Activated T-cell treated with anti-CD3 and anti-CD28 coated beads, Interleukin-2, amount 50 U/mL, for 4 hours (primary cell): ENCODE results near the gene RIN3. TPM values are rescaled to one million over a fixed set of nuclear protein-coding genes. Genes with fewer than 3 reads are reported as not detected.

ENCODE experiments used
- ATAC-seq, 2 donors: fragments of 200-7000 bp; cut with Tn5 transposase; one replicate each; pipeline ENCODE4 v1.10.0; 2021
- DNase-seq: peaks from one replicate; pipeline ENCODE4 v3.0.0-alpha.2; 2020
- H3K27me3 Mint-ChIP-seq: one replicate; pipeline ENCODE4 v1.8.0; 2021; ENCODE audit warnings: low read depth, mixed read lengths
- H3K36me3 Mint-ChIP-seq: one replicate; pipeline ENCODE4 v1.8.0; 2022; ENCODE audit warnings: mixed read lengths; ENCODE audit not compliant: insufficient read depth
- H3K4me1 Mint-ChIP-seq: one replicate; pipeline ENCODE4 v1.8.0; 2021; ENCODE audit warnings: low read depth, mixed read lengths
- H3K4me3 Mint-ChIP-seq: one replicate; pipeline ENCODE4 v1.8.0; 2021; ENCODE audit warnings: mild to moderate bottlenecking, moderate library complexity, mixed read lengths
- H3K9me3 Mint-ChIP-seq: one replicate; pipeline ENCODE4 v1.8.0; 2021; ENCODE audit warnings: mixed read lengths
- total RNA-seq, 3 donors: library from RNA; stranded (reverse); gene quantifications; one replicate each; pipeline ENCODE4 v1.2.1, GENCODE V29; 2021

Gene RIN3
- total RNA-seq, 3 donors from 2014 or later, result 14.2 to 24.3 (median 18.5) TPM

DNA sequence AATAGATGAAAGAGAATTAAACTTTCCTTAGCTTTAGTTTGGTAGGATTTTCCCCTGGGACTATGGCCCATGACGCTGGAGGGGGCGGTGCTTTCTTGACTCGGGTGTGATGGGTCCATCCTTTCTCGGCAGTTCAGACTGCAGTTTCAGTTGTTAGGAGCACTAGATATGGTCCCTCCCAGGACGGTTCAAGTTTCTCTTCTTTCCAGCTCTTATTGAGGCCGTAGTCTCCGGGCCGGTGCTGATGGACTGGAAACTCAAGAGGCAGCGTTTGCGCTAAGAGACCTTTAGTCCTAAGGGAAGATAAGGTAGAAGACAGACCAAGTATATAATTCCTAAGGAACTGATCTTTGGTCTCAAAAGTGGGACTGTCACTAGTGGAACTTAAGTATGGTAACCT is 111.2 kb downstream of the RIN3 start:
- no peak for DNase-seq
- no peak overlapping the region for H3K4me3 Mint-ChIP-seq
- H3K9me3 Mint-ChIP-seq, result peaks cover 33% of the 10 kb centered on the region
- H3K4me1 Mint-ChIP-seq, result no peaks in the 10 kb centered on the region
- H3K27me3 Mint-ChIP-seq, result no peaks in the 10 kb centered on the region
- H3K36me3 Mint-ChIP-seq, result peaks cover 28% of the 10 kb centered on the region
- ATAC-seq, result no peak

DNA sequence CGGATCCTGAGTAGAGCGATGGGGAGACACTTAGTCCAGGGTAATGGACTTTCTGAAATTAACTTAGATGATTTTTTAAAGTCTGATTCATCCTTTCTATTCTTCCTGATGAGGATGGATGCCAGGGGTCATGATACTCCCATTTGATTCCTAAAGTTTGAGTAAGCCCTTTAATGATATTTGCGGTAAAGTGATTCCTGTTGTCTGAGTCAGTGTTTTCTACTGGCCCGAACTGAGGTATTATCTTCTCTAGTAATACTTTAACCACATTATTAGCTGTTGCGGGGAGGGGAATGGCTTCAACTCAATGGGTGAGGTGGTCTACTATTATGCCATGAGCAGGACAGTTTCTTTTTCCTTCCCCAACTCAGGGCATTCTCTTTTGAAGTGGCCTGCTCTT is 111.6 kb downstream of the RIN3 start:
- ATAC-seq, result no peak
- no peaks in the 10 kb centered on the region for H3K27me3 Mint-ChIP-seq
- H3K4me3 Mint-ChIP-seq, result no peak overlapping the region
- H3K9me3 Mint-ChIP-seq, result peaks cover 33% of the 10 kb centered on the region
- no peaks in the 10 kb centered on the region for H3K4me1 Mint-ChIP-seq
- H3K36me3 Mint-ChIP-seq, result peaks cover 28% of the 10 kb centered on the region
- DNase-seq, result no peak

GRCh38 chr14:92626041-92626440 is 112.5 kb downstream of the RIN3 start:
- H3K36me3 Mint-ChIP-seq, result peaks cover 28% of the 10 kb centered on the region

DNA sequence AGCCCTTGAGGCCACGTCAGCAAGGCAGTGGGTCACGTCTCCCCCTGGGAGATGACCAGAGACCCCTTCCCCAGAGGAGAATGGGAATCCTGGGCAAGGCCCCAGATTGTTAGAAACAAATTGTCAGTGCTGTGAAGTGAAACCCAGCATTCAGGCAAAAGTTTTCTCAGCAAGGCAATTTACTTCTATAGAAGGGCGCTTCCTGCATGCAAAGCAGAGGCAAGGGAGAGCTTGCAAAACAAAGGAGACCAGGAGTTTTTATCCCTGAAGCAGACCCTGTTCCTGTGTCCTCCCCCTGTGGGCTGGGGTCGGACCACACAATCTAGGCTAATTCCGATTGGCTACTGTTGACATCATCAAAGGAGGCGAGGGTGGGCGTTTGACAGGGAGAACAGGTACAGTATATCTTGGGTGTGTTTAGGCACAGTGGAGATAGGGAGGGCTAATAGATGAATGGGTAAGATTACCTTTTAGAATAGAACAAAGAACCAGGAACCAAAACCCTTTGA is 114.2 kb downstream of the RIN3 start:
- peaks cover 16% of the 10 kb centered on the region for H3K36me3 Mint-ChIP-seq
- no peak for DNase-seq

More at GRCh38 chr14:92626041-92626440, 112.5 kb downstream of the RIN3 start:
- H3K4me1 Mint-ChIP-seq, result no peaks in the 10 kb centered on the region
- no peaks in the 10 kb centered on the region for H3K27me3 Mint-ChIP-seq
- peaks cover 33% of the 10 kb centered on the region for H3K9me3 Mint-ChIP-seq
- H3K4me3 Mint-ChIP-seq, result no peak overlapping the region
- ATAC-seq (no peak), DNase-seq (no peak)

DNA sequence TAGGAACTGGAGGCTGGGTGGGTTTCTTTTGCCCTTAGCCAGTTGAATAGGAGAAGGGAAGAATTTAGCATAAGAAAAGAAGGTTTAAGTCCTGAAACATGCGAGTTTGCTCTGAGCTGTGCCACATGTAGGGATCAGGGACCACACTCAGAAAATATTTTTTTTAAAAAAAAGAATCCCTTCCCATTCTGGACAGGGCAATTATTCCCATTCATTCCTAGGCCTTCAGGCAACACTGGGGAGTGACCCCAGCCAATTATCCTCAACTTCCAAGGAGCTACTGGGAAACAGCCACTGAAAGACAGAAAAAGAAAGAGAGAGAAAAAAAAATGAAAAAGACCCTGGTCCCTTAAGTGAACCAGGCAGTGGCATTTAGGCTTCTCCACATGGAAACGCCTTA is 115.1 kb downstream of the RIN3 start:
- peaks cover 17% of the 10 kb centered on the region for H3K9me3 Mint-ChIP-seq
- no peaks in the 10 kb centered on the region for H3K27me3 Mint-ChIP-seq
- no peak overlapping the region for H3K4me3 Mint-ChIP-seq
- ATAC-seq (no peak), DNase-seq (no peak)
- peaks cover 10% of the 10 kb centered on the region for H3K4me1 Mint-ChIP-seq
- H3K36me3 Mint-ChIP-seq, result peaks cover 13% of the 10 kb centered on the region

More for the DNA sequence above, 114.2 kb downstream of the RIN3 start:
- H3K9me3 Mint-ChIP-seq, result peaks cover 19% of the 10 kb centered on the region
- no peak overlapping the region for H3K4me3 Mint-ChIP-seq
- no peak for ATAC-seq
- peaks cover 3% of the 10 kb centered on the region for H3K4me1 Mint-ChIP-seq
- H3K27me3 Mint-ChIP-seq, result no peaks in the 10 kb centered on the region

- DNase-seq (no peak), ATAC-seq (no peak)
- Mint-ChIP-seq H3K9me3 (peaks cover 17% of the 10 kb centered on the region), H3K4me3 (no peak overlapping the region), H3K4me1 (peaks cover 10% of the 10 kb centered on the region), H3K36me3 (peaks cover 9% of the 10 kb centered on the region), H3K27me3 (no peaks in the 10 kb centered on the region)
Measured at GRCh38 chr14:92630367-92630766, 116.8 kb downstream of the RIN3 start.

DNA sequence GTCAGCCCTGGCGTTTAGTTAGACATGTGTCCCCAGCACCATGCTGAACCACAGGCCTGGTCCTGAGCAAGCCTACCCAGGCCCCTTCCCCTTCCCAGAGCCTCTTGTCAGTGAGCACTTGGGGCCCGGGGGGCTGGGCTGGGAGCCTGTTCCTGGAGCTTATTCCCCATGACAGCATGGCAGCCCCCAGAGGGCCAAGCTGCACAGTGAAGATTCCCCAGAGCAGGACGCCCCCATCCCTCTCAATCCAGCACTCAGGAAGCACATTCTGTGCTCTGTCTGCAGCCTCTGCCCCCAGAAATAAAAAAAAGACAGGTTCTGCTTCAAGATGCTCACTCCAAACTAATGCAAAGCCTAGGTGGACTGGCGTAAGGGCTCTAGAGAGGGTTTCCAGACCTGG is 117.5 kb downstream of the RIN3 start:
- Mint-ChIP-seq H3K4me1 (peaks cover 12% of the 10 kb centered on the region), H3K36me3 (peaks cover 9% of the 10 kb centered on the region), H3K27me3 (no peaks in the 10 kb centered on the region), H3K9me3 (peaks cover 13% of the 10 kb centered on the region), H3K4me3 (no peak overlapping the region)
- ATAC-seq (no peak), DNase-seq (no peak)

DNA sequence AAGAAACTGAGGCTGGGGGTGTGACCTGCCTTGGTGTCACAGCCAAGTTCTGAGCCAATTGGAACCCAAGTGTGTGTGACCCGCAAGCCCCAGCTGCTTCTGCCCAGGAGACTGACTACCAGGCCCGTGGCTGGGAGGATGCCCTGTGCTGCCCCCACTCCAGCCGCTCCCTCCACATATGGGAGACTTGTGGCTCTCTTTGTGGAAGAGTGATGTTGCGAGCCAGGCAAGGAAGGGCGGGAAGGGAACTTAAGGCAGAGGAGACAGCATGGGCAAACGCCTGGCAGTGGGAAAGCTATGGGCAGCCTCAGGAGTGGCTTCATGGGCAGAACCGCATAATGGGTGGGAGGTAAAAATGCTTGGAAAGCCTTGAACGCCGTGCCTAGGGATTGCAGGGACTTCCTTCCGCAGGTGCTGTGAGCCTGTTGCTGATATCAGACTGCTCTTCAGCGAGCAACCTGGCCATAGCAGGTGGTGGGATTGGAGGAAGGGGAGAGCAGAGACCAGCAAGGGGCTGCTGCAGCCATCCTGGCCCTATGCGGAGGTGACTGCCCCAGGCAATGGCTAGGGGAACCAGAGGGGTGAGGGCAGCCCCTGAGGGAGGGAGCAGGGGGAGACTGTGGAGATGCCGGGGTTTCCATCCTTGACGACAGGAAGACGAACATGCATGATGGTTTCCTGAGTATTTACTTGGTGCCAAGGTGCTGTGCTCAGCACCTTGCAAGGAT is 119.1 kb downstream of the RIN3 start:
- no peak for DNase-seq
- H3K27me3 Mint-ChIP-seq, result no peaks in the 10 kb centered on the region
- ATAC-seq, result no peak
- no peak overlapping the region for H3K4me3 Mint-ChIP-seq
- H3K9me3 Mint-ChIP-seq, result peaks cover 4% of the 10 kb centered on the region
- peaks cover 12% of the 10 kb centered on the region for H3K4me1 Mint-ChIP-seq
- H3K36me3 Mint-ChIP-seq, result peaks cover 4% of the 10 kb centered on the region

- Mint-ChIP-seq H3K4me3 (no peak overlapping the region), H3K36me3 (no peaks in the 10 kb centered on the region), H3K4me1 (peaks cover 12% of the 10 kb centered on the region), H3K9me3 (no peaks in the 10 kb centered on the region), H3K27me3 (no peaks in the 10 kb centered on the region)
- no peak for ATAC-seq
- no peak for DNase-seq
Measured at GRCh38 chr14:92633274-92633616, 119.7 kb downstream of the RIN3 start.

- H3K27me3 Mint-ChIP-seq, result no peaks in the 10 kb centered on the region
- DNase-seq (no peak), ATAC-seq (no peak)
- H3K9me3 Mint-ChIP-seq, result no peaks in the 10 kb centered on the region
- no peaks in the 10 kb centered on the region for H3K36me3 Mint-ChIP-seq
- no peak overlapping the region for H3K4me3 Mint-ChIP-seq
- H3K4me1 Mint-ChIP-seq, result peaks cover 12% of the 10 kb centered on the region
Measured at GRCh38 chr14:92633724-92634123, 120.1 kb downstream of the RIN3 start.

- Mint-ChIP-seq H3K9me3 (no peaks in the 10 kb centered on the region), H3K4me1 (peaks cover 12% of the 10 kb centered on the region), H3K36me3 (no peaks in the 10 kb centered on the region), H3K27me3 (no peaks in the 10 kb centered on the region), H3K4me3 (no peak overlapping the region)
- no peak for ATAC-seq
- DNase-seq, result no peak
Measured at GRCh38 chr14:92635031-92635430, 121.5 kb downstream of the RIN3 start.

- Mint-ChIP-seq H3K4me1 (peaks cover 12% of the 10 kb centered on the region), H3K4me3 (no peak overlapping the region), H3K36me3 (no peaks in the 10 kb centered on the region), H3K27me3 (no peaks in the 10 kb centered on the region), H3K9me3 (no peaks in the 10 kb centered on the region)
- DNase-seq, result no peak
- ATAC-seq, result no peak
Measured at GRCh38 chr14:92635896-92636295, 122.3 kb downstream of the RIN3 start.

DNA sequence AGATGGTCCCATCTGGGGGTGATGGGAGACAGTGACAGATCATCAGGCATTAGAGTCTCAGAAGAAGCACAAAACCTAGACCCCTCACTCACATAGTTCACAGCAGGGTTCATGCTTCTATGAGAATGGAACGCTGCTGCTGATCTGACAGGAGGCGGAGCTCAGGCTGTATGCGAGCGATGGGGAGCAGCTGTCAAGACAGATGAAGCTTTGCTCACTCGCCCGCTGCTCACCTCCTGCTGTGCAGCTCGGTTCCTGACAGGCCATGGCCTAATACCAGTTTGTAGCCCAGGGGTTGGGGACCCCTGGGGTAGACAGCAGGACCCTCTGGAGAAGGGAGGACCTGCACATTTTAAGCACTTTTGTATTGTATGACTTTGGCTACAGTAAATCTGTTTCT is 123.6 kb downstream of the RIN3 start:
- Mint-ChIP-seq H3K36me3 (no peaks in the 10 kb centered on the region), H3K4me3 (no peak overlapping the region), H3K4me1 (peaks cover 12% of the 10 kb centered on the region), H3K9me3 (no peaks in the 10 kb centered on the region), H3K27me3 (no peaks in the 10 kb centered on the region)
- no peak for ATAC-seq
- DNase-seq, result no peak

DNA sequence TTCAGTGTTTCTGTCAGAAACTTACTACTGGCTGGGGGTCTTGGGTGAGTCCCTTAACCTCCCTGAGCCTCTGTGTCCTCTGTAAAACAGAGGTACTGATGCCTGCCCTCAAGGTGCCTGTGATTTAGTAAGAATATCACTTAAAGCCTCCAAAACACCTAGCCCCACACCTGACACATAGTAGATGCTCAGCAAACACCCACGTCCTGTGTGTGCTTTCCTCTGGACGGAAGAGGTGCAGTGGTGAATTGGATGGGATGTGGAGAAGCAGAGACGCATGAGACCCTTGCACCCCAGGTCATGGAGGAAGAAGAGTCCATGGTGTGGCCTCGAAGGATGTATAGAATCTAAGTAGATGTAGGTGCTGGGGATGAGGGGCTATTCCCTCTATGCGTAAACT is 124.3 kb downstream of the RIN3 start:
- Mint-ChIP-seq H3K4me3 (no peak overlapping the region), H3K36me3 (no peaks in the 10 kb centered on the region), H3K27me3 (no peaks in the 10 kb centered on the region), H3K4me1 (peaks cover 8% of the 10 kb centered on the region), H3K9me3 (no peaks in the 10 kb centered on the region)
- DNase-seq (no peak), ATAC-seq (no peak)

GRCh38 chr14:92638266-92638665 is 124.7 kb downstream of the RIN3 start:
- DNase-seq (no peak), ATAC-seq (no peak)
- Mint-ChIP-seq H3K4me1 (peaks cover 4% of the 10 kb centered on the region), H3K4me3 (no peak overlapping the region), H3K27me3 (no peaks in the 10 kb centered on the region), H3K9me3 (no peaks in the 10 kb centered on the region), H3K36me3 (no peaks in the 10 kb centered on the region)
